ENCODE data around the gene SPARC.
"Not testable (repeated sequence)": the region's sequence is repeated elsewhere in the genome, so short reads cannot be mapped to it uniquely, and the experiment has no call there.

Gene SPARC

DNA sequence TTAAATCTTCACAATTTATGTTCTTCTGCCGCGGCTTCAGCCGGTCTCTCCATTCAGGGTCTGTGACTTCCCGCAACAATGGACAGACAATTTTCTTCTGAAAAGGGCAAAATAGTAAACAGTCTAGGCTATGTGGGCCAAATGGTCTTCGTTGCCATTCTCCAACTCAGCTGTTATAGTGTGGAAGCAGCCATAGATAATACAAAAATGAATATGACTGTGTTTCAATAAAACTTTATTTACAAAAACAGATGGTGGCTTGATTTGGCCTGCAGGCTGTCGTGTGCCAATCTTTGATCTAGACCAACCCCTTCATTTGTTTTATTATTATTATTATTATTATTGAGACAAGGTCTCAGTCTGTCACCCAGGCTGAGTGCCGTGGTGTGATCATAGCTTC, 43.7 kb upstream of the SPARC start:
- H3K18ac ChIP-seq (ENCODE audit: low read depth in 1 of 2, low read length in 2 of 2), result no peak overlapping the region
- no peaks in the 10 kb centered on the region for H3K4me1 ChIP-seq (ENCODE audit: control insufficient read depth, insufficient read depth, low read depth, low read length)
- no peak overlapping the region for H3K14ac ChIP-seq (ENCODE audit: low read length in 2 of 2)
- no peak overlapping the region for H3K4me3 ChIP-seq (ENCODE audit: insufficient read depth in 1 of 2, low read depth in 1 of 2, low read length in 2 of 2)
- no peak overlapping the region for H3K23ac ChIP-seq (ENCODE audit: low read length in 2 of 2)
- no peaks in the 10 kb centered on the region for H3K36me3 ChIP-seq (ENCODE audit: control insufficient read depth in 1 of 2, insufficient read depth in 2 of 2, low read depth in 1 of 2, low read length in 2 of 2)
- no peak overlapping the region for H4K91ac ChIP-seq (ENCODE audit: low read length)
- 97% methylated on average over 5 of the region's 7 CpGs for WGBS
- H2AK5ac ChIP-seq (ENCODE audit: low read length, severe bottlenecking), result no peak overlapping the region
- no peak overlapping the region for H4K8ac ChIP-seq (ENCODE audit: low read length)
- no peak overlapping the region for H2AFZ ChIP-seq (ENCODE audit: low read depth, low read length)
- no peaks in the 10 kb centered on the region for H3K9me3 ChIP-seq (ENCODE audit: control insufficient read depth, low read length)
- no peak overlapping the region for H3K27ac ChIP-seq (ENCODE audit: low read length, poor library complexity, severe bottlenecking)
- H2BK15ac ChIP-seq (ENCODE audit: low read depth, poor library complexity, severe bottlenecking), result no peak overlapping the region
- no peak overlapping the region for H2BK5ac ChIP-seq (ENCODE audit: low read depth, low read length, poor library complexity, severe bottlenecking)
- H3K4me2 ChIP-seq (ENCODE audit: low read length, poor library complexity, severe bottlenecking), result no peak overlapping the region
- H3K4ac ChIP-seq (ENCODE audit: low read depth in 1 of 2, low read length in 2 of 2), result no peak overlapping the region
- H3K79me1 ChIP-seq (replicated peaks; ENCODE audit: low read length, poor library complexity, severe bottlenecking), result no peaks in the 10 kb centered on the region
- no peak overlapping the region for H2BK120ac ChIP-seq (ENCODE audit: low read depth, low read length)
- DNase-seq, result no peak
- H3K9ac ChIP-seq (ENCODE audit: low read length), result no peak overlapping the region
- no peak overlapping the region for H2BK12ac ChIP-seq (ENCODE audit: low read length in 2 of 2)
- no peaks in the 10 kb centered on the region for H3K27me3 ChIP-seq (ENCODE audit: control insufficient read depth in 1 of 2, insufficient read depth in 1 of 2, low read length in 2 of 2)

DNA sequence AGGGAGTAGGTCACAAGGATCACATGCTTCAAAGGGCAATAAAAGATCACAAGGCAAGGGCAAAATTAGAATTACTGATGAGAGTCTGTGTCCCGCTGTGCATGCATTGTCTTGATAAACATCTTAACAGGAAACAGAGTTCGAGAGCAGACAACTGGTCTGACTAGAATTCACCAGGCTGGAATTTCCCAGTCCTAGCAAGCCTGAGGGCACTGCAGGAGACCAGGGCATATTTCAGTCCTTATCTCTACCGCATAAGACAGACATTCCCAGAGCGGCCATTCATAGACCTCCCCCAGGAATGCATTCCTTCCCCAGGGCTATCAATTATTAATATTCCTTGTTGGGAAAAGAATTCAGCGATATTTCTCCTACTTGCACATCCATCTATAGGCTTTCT, 42.9 kb upstream of the SPARC start:
- not testable (repeated sequence) for H3K14ac ChIP-seq (ENCODE audit: low read length in 2 of 2); H3K4me2 ChIP-seq (ENCODE audit: low read length, poor library complexity, severe bottlenecking); H3K9me3 ChIP-seq (ENCODE audit: control insufficient read depth, low read length); H2BK12ac ChIP-seq (ENCODE audit: low read length in 2 of 2); H2BK5ac ChIP-seq (ENCODE audit: low read depth, low read length, poor library complexity, severe bottlenecking); H2BK120ac ChIP-seq (ENCODE audit: low read depth, low read length); H3K18ac ChIP-seq (ENCODE audit: low read depth in 1 of 2, low read length in 2 of 2); H3K27ac ChIP-seq (ENCODE audit: low read length, poor library complexity, severe bottlenecking); H4K91ac ChIP-seq (ENCODE audit: low read length); H3K23ac ChIP-seq (ENCODE audit: low read length in 2 of 2); H4K8ac ChIP-seq (ENCODE audit: low read length); H2AFZ ChIP-seq (ENCODE audit: low read depth, low read length); H3K79me1 ChIP-seq (replicated peaks; ENCODE audit: low read length, poor library complexity, severe bottlenecking); H3K4me3 ChIP-seq (ENCODE audit: insufficient read depth in 1 of 2, low read depth in 1 of 2, low read length in 2 of 2); H2BK15ac ChIP-seq (ENCODE audit: low read depth, poor library complexity, severe bottlenecking); H3K36me3 ChIP-seq (ENCODE audit: control insufficient read depth in 1 of 2, insufficient read depth in 2 of 2, low read depth in 1 of 2, low read length in 2 of 2); H3K9ac ChIP-seq (ENCODE audit: low read length); H3K27me3 ChIP-seq (ENCODE audit: control insufficient read depth in 1 of 2, insufficient read depth in 1 of 2, low read length in 2 of 2); H2AK5ac ChIP-seq (ENCODE audit: low read length, severe bottlenecking); H3K4ac ChIP-seq (ENCODE audit: low read depth in 1 of 2, low read length in 2 of 2); H3K4me1 ChIP-seq (ENCODE audit: control insufficient read depth, insufficient read depth, low read depth, low read length)
- peak; percentile 70 for DNase-seq
- 34% methylated on average over 3 of the region's 5 CpGs for WGBS

DNA sequence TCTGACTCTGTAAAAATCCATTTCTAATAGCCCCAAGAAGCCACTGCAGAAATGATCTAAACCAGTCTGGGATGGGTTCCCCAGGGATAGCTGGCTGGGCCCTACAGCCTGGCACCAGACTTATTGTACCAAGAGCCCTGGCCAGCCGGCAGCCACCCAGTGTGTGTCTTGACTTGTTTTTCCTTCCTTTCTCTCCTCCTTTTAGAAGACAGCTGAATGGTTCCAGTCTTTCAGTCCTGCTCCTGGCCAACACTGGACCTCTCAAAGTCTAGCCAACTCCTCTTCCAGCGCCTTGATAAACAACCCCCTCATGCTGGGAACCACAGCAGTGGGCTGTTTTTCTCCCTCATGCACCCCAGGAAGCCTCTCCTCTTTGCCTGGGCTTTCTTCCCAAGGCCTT, 37.6 kb upstream of the SPARC start:
- H2BK15ac ChIP-seq (ENCODE audit: low read depth, poor library complexity, severe bottlenecking), result no peak overlapping the region
- no peaks in the 10 kb centered on the region for H3K4me1 ChIP-seq (ENCODE audit: control insufficient read depth, insufficient read depth, low read depth, low read length)
- H4K91ac ChIP-seq (ENCODE audit: low read length), result no peak overlapping the region
- H2BK120ac ChIP-seq (ENCODE audit: low read depth, low read length), result no peak overlapping the region
- no peaks in the 10 kb centered on the region for H3K9me3 ChIP-seq (ENCODE audit: control insufficient read depth, low read length)
- no peaks in the 10 kb centered on the region for H3K27me3 ChIP-seq (ENCODE audit: control insufficient read depth in 1 of 2, insufficient read depth in 1 of 2, low read length in 2 of 2)
- 98% methylated on average over 2 of the region's 2 CpGs for WGBS
- no peak overlapping the region for H3K18ac ChIP-seq (ENCODE audit: low read depth in 1 of 2, low read length in 2 of 2)
- no peaks in the 10 kb centered on the region for H3K79me1 ChIP-seq (replicated peaks; ENCODE audit: low read length, poor library complexity, severe bottlenecking)
- no peak overlapping the region for H2BK12ac ChIP-seq (ENCODE audit: low read length in 2 of 2)
- H3K14ac ChIP-seq (ENCODE audit: low read length in 2 of 2), result no peak overlapping the region
- no peak overlapping the region for H3K4ac ChIP-seq (ENCODE audit: low read depth in 1 of 2, low read length in 2 of 2)
- H2AK5ac ChIP-seq (ENCODE audit: low read length, severe bottlenecking), result no peak overlapping the region
- no peak overlapping the region for H3K4me3 ChIP-seq (ENCODE audit: insufficient read depth in 1 of 2, low read depth in 1 of 2, low read length in 2 of 2)
- H4K8ac ChIP-seq (ENCODE audit: low read length), result no peak overlapping the region
- no peak overlapping the region for H2BK5ac ChIP-seq (ENCODE audit: low read depth, low read length, poor library complexity, severe bottlenecking)
- H3K27ac ChIP-seq (ENCODE audit: low read length, poor library complexity, severe bottlenecking), result no peak overlapping the region
- no peak overlapping the region for H3K4me2 ChIP-seq (ENCODE audit: low read length, poor library complexity, severe bottlenecking)
- DNase-seq, result no peak
- no peak overlapping the region for H2AFZ ChIP-seq (ENCODE audit: low read depth, low read length)
- H3K23ac ChIP-seq (ENCODE audit: low read length in 2 of 2), result no peak overlapping the region
- no peaks in the 10 kb centered on the region for H3K36me3 ChIP-seq (ENCODE audit: control insufficient read depth in 1 of 2, insufficient read depth in 2 of 2, low read depth in 1 of 2, low read length in 2 of 2)
- no peak overlapping the region for H3K9ac ChIP-seq (ENCODE audit: low read length)

DNA sequence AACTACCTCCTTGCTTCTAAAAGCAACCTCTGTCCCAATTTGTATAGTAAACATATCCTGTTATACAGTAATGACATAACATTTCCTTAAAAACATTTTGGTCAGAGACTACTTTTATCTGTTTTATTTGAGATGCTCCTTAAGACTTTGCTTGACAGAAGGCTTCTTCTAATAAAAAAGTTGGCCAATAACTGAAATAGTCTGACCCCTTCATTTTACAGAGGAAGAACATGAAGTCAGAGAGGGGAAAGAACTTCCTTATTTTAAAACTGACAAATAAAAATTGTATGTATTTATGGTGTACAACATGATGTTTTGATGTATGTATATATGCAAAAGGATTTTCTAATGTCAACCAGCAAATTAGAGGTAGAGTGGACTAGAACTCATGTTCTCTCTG, 35.8 kb upstream of the SPARC start:
- Histone ChIP-seq H3K4me2 (ENCODE audit: low read length, poor library complexity, severe bottlenecking) (no peak overlapping the region), H2BK15ac (ENCODE audit: low read depth, poor library complexity, severe bottlenecking) (no peak overlapping the region), H3K9ac (ENCODE audit: low read length) (no peak overlapping the region), H3K27me3 (ENCODE audit: control insufficient read depth in 1 of 2, insufficient read depth in 1 of 2, low read length in 2 of 2) (no peaks in the 10 kb centered on the region), H3K4me3 (ENCODE audit: insufficient read depth in 1 of 2, low read depth in 1 of 2, low read length in 2 of 2) (no peak overlapping the region), H3K27ac (ENCODE audit: low read length, poor library complexity, severe bottlenecking) (no peak overlapping the region), H3K79me1 (replicated peaks; ENCODE audit: low read length, poor library complexity, severe bottlenecking) (no peaks in the 10 kb centered on the region), H2BK12ac (ENCODE audit: low read length in 2 of 2) (no peak overlapping the region), H3K23ac (ENCODE audit: low read length in 2 of 2) (no peak overlapping the region), H4K8ac (ENCODE audit: low read length) (no peak overlapping the region), H2AK5ac (ENCODE audit: low read length, severe bottlenecking) (no peak overlapping the region), H4K91ac (ENCODE audit: low read length) (no peak overlapping the region), H3K4me1 (ENCODE audit: control insufficient read depth, insufficient read depth, low read depth, low read length) (no peaks in the 10 kb centered on the region), H3K36me3 (ENCODE audit: control insufficient read depth in 1 of 2, insufficient read depth in 2 of 2, low read depth in 1 of 2, low read length in 2 of 2) (no peaks in the 10 kb centered on the region), H2BK120ac (ENCODE audit: low read depth, low read length) (no peak overlapping the region), H3K14ac (ENCODE audit: low read length in 2 of 2) (no peak overlapping the region), H3K4ac (ENCODE audit: low read depth in 1 of 2, low read length in 2 of 2) (no peak overlapping the region), H2AFZ (ENCODE audit: low read depth, low read length) (no peak overlapping the region), H3K9me3 (ENCODE audit: control insufficient read depth, low read length) (no peaks in the 10 kb centered on the region), H2BK5ac (ENCODE audit: low read depth, low read length, poor library complexity, severe bottlenecking) (no peak overlapping the region), H3K18ac (ENCODE audit: low read depth in 1 of 2, low read length in 2 of 2) (no peak overlapping the region)
- no peak for DNase-seq

All from mesenchymal stem cell (in vitro differentiated cells and primary cell).